ENCODE data around the gene ELOVL3.

ELOVL3 gene

DNA sequence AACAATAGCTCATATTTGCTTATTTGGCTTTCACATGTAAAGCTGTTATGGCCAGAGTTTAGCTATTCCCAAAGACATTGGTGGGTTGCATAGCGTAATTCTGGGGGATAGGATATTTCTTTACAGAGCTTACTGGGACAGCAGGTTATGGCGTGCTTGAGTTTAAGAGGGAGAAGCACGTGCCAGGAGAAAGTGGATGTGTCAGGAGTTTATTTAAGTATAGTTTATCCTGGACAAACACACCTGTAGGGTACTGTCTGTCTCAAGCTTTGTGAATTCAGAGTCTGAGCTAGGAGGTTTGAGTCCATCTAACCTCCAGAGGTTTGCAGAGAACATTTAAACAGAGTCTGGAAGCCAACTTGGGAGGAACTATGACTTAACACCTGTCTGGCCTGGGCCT is 40.6 kb downstream of the ELOVL3 start:
- Mint-ChIP-seq H3K4me3 (no peak overlapping the region), H3K9me3 (no peaks in the 10 kb centered on the region), H3K27me3 (ENCODE audit: low read depth) (no peaks in the 10 kb centered on the region), H3K27ac (peak overlapping the region in 2 of 3 experiments; percentile 59 to 88), H3K36me3 (ENCODE audit: low read depth) (peaks cover 43% of the 10 kb centered on the region), H3K4me1 (peaks cover 65% of the 10 kb centered on the region)
- TF ChIP-seq, protein P1, sequence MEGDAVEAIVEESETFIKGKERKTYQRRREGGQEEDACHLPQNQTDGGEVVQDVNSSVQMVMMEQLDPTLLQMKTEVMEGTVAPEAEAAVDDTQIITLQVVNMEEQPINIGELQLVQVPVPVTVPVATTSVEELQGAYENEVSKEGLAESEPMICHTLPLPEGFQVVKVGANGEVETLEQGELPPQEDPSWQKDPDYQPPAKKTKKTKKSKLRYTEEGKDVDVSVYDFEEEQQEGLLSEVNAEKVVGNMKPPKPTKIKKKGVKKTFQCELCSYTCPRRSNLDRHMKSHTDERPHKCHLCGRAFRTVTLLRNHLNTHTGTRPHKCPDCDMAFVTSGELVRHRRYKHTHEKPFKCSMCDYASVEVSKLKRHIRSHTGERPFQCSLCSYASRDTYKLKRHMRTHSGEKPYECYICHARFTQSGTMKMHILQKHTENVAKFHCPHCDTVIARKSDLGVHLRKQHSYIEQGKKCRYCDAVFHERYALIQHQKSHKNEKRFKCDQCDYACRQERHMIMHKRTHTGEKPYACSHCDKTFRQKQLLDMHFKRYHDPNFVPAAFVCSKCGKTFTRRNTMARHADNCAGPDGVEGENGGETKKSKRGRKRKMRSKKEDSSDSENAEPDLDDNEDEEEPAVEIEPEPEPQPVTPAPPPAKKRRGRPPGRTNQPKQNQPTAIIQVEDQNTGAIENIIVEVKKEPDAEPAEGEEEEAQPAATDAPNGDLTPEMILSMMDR (IDR thresholded peaks at IDR 0.05; ENCODE audit: unreplicated experiment in 3 of 3): no peak

DNA sequence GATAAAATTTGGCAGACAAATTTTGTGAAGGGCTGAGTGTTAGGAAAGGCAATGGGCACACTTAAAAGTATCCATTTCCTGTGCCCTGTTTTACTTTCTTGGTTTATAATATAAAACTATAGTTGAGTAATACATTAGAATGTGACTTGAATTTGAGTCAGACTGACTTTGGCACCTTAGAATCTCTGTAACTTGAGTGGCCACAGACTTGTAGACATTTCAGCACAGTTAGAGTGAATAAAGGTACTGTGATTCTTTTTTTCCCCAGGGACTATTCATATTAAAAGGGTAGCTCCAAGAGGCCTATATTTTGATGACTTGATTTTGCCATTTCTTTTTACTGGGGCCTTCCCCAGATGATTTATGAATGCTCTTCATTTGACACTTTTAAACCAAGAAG is 41.6 kb downstream of the ELOVL3 start:
- TF ChIP-seq, protein P1 (IDR thresholded peaks at IDR 0.05; ENCODE audit: unreplicated experiment in 3 of 3): no peak
- peaks cover 54% of the 10 kb centered on the region for H3K4me1 Mint-ChIP-seq
- H3K36me3 Mint-ChIP-seq (ENCODE audit: low read depth): peaks cover 37% of the 10 kb centered on the region
- no peaks in the 10 kb centered on the region for H3K9me3 Mint-ChIP-seq
- peak overlapping the region; percentile 4 to 88 (median 58) for H3K27ac Mint-ChIP-seq
- no peaks in the 10 kb centered on the region for H3K27me3 Mint-ChIP-seq (ENCODE audit: low read depth)
- no peak overlapping the region for H3K4me3 Mint-ChIP-seq

DNA sequence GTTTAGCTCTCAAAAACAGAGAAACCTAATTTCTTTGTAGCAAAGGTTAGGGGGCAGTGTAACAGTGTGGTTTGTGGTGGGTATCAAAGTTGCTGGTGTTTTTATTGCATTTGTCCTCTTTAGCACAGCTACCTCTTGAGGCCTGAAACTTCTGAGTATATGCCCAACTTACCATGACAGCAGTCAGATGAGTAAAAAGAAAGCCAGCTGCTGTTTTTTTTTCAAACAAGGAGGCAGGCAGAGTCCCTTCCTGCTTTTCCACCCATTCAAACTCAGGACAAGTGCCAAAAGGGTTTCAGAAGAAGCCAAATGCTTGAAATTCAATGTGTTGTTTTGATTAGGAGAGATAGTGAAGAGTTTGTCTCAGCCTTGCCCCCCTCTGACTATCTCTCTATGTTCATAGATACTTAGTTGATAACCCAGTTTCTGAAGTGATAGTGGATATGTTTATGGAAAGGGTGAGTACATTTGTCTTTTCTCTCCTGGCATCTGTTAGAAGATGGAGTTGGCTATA is 42.3 kb downstream of the ELOVL3 start:
- TF ChIP-seq, protein P1 (IDR thresholded peaks at IDR 0.05; ENCODE audit: unreplicated experiment in 3 of 3): no peak
- Mint-ChIP-seq H3K9me3 (no peaks in the 10 kb centered on the region), H3K4me3 (no peak overlapping the region), H3K36me3 (ENCODE audit: low read depth) (peaks cover 30% of the 10 kb centered on the region), H3K27me3 (ENCODE audit: low read depth) (no peaks in the 10 kb centered on the region), H3K27ac (peak overlapping the region; percentile 4 to 88 (median 58)), H3K4me1 (peaks cover 50% of the 10 kb centered on the region)

DNA sequence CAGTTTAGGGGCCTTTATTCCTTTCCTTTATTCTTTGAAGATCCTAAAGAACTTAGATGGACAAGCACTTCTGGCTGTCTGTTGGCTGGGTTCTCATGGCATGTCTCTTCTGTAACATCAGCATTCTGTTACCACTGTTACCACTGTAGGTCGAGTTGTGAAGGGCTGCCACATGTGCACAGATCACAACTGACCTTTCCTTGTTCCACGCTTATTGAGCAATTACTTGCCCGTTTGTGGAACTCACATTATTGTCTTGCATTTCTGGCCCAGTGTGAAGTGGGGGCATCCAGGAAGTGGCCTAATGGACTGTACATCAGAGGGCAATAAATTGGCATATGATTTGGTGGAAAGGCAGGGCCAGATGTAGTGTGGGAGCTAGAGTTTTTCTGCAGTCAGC is 42.9 kb downstream of the ELOVL3 start:
- Mint-ChIP-seq H3K4me3 (peak overlapping the region in 1 of 3 experiments; percentile 29), H3K27ac (peak overlapping the region in 2 of 3 experiments; percentile 58 to 88), H3K27me3 (ENCODE audit: low read depth) (no peaks in the 10 kb centered on the region), H3K9me3 (no peaks in the 10 kb centered on the region), H3K36me3 (ENCODE audit: low read depth) (peaks cover 26% of the 10 kb centered on the region), H3K4me1 (peaks cover 51% of the 10 kb centered on the region)
- TF ChIP-seq, protein P1 (IDR thresholded peaks at IDR 0.05; ENCODE audit: unreplicated experiment in 3 of 3): no peak

DNA sequence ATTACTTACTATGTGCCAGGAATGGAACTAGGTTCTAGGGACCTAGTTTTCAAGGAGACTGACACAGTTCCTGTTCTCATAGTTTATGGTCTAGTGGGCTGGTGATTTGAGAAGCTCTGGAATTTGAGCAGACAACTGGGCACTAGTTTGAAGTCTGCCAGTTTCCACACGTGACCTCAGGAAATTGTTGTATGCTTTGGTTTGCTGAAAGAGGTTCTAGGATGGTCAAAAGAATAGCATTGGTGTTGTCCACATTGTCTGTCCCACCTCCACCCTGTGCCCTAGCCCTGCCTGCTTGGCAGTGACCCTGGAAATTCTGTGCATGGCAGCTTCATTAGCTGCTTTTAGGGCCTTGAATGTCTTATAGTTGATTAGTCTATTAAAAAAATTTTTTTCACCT is 48.0 kb downstream of the ELOVL3 start:
- TF ChIP-seq, protein P1 (IDR thresholded peaks at IDR 0.05; ENCODE audit: unreplicated experiment in 3 of 3): no peak
- Mint-ChIP-seq H3K27me3 (ENCODE audit: low read depth) (no peaks in the 10 kb centered on the region), H3K4me1 (peaks cover 25% of the 10 kb centered on the region), H3K36me3 (ENCODE audit: low read depth) (peaks cover 23% of the 10 kb centered on the region), H3K9me3 (no peaks in the 10 kb centered on the region), H3K4me3 (no peak overlapping the region), H3K27ac (no peak overlapping the region)

DNA sequence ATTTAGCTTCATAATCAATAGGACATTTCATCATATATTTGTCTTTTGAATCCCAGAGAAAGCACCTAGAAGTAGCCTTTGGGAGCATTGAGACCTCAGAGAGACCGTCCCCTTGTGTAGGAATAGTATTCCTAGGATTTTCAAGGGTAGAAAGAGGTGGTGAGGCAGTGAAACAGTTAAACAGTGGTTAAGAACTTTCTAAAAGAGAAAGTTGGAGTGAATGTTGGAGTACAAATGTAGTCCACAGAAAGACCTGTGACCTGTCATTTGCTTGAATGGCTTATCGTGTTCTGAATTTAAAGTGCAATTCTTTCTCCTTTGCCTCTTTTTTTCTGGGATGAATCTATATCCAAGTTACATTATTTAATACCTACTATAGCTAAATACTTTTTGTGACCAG is 49.2 kb downstream of the ELOVL3 start:
- Mint-ChIP-seq H3K27ac (no peak overlapping the region), H3K9me3 (no peaks in the 10 kb centered on the region), H3K4me3 (no peak overlapping the region), H3K36me3 (ENCODE audit: low read depth) (peaks cover 20% of the 10 kb centered on the region), H3K4me1 (peaks cover 32% of the 10 kb centered on the region), H3K27me3 (ENCODE audit: low read depth) (no peaks in the 10 kb centered on the region)
- TF ChIP-seq, protein P1 (IDR thresholded peaks at IDR 0.05; ENCODE audit: unreplicated experiment in 3 of 3): no peak

Measured in nephron (organoid).